NCI-H460 (cell line): ENCODE results near the gene VPS51. TPM values are rescaled to one million over a fixed set of nuclear protein-coding genes. Genes with fewer than 3 reads are reported as not detected.
"Not testable (repeated sequence)": the region's sequence is repeated elsewhere in the genome, so short reads cannot be mapped to it uniquely, and the experiment has no call there.

ENCODE experiments used
- DNase-seq: peaks from one replicate; pipeline ENCODE4 v3.0.0-alpha.2; 2016; ENCODE audit warnings: low read depth; ENCODE audit errors: extremely low read depth
- total RNA-seq: library from RNA; depleted of rRNA; stranded (reverse); fragments of >200 nt; shearing (Covaris generic); gene quantifications from 2 replicates; pipeline ENCODE4 v1.2.3, GENCODE V29; 2014

VPS51 gene
- total RNA-seq, 1 experiment from 2014 or later, result 60.0 TPM

- no peak for DNase-seq
These were observed 36.4 kb downstream of the VPS51 start for GRCh38 chr11:65132238-65132987.

GRCh38 chr11:65132988-65133700, 37.1 kb downstream of the VPS51 start:
- DNase-seq, result no peak

- no peak for DNase-seq
These were observed 37.7 kb downstream of the VPS51 start for GRCh38 chr11:65133724-65134123.

- peak; percentile 76 for DNase-seq
These were observed 38.4 kb downstream of the VPS51 start, which contains the start of gene SYVN1 for GRCh38 chr11:65134240-65134951. Gene SYVN1 (minus strand): TSS chr11:65134519. CDS start chr11:65133601, 918 bp downstream.

GRCh38 chr11:65134952-65135632, 39.1 kb downstream of the VPS51 start:
- peak; percentile 91 for DNase-seq

DNA sequence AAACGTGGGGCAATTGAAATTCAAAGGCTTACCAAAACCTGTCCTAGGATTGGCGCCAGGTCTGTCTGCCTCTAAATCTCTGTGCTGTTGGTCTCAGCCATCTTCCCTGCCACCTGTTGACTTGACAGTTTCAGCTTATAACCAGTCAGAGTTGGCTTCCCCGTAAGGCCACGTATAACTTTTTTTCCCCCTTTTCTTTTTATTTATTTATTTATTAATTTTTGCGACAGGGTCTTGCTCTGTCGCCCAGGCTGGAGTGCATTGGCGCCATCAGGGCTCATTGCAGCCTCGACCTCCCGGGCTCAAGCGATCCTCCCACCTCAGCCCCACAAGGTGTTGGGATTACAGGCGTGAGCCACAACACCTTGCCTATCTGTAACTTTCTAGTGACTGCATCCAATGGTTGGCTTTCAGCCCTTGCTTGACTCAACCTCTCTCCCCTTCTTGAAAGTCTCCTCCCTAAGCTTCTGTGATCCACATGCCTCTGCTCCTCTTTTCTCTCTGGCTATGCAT, 39.7 kb downstream of the VPS51 start:
- DNase-seq, result no peak

DNA sequence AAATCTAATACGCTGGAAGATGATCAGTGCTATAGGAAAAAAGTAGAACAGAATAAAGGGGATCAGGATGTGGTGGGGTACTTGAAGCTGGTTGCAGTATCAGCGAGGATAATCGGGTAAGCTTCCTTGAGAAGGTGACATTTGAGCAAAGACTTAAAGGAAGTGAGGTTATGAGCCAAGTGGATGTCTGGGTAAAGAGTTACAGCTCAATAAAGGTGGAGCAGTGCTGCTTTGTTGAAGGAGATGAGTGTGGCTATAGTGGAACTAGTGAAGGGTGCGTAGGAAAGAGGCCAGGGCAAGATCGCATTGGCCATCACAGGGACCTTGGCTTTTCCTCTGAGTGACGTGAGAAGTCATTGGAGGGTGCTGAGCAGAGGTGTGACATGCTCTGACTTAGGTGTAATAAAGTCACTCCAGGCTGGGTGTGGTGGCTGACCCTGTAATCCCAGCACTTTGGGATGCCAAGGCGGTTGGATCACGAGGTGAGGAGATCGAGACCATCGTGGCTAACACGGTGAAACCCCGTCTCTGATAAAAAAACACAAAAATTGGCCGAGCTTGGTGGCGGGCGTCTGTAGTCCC, 40.6 kb downstream of the VPS51 start:
- DNase-seq, result no peak

- no peak for DNase-seq
These were observed 46.0 kb downstream of the VPS51 start for GRCh38 chr11:65141896-65142494.

DNA sequence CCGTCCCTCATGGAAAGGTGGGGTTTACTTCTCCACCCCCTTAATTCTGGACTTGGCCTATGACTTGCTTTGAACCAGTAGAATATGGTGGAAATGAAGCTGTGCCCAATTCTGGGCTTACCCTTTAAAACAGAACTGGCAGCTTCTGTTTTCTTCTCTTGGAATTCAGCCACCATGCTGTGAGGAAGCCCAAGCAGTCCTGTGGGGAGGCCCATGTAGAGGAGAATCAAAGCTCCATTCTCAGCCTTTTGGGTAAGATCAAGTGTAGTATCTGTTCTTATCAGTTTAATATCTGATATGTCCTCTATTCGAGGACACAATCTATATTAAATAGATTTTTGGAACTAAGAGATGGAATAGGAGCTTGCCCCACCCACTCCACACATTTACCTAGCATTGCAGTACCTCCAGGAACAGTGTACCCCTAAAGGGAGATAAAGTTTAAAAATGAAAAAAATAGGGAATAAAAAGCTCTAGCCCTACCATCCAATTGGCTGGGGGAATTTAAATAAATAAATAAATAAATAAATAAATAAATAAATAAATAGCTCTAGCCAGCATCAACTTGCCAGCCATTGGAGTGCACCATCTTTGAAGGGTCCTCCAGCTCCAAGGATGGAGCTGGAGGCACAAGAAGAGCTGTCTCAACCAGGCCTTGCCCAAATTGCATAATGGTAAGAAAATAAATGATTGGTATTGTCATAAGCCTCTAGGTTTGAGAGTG, 51.5 kb downstream of the VPS51 start:
- no peak for DNase-seq

- DNase-seq, result no peak
These were observed 52.6 kb downstream of the VPS51 start for GRCh38 chr11:65148657-65149056.

DNA sequence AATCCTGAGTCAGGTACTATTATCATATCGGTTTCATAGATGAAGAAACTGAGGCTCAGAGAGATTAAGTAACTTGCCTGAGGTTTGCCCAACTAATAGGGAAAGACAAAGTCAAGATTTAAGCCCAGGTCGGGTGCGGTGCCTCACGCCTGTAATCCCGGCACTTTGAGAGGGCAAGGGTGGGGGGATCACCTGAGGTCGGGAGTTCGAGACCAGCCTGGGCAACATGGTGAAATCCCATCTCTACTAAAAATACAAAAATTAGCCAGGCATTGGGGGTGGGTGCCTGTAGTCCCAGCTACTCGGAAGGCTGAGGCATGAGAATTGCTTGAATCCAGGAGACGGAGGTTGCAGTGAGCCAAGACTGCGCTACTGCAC, 54.1 kb downstream of the VPS51 start:
- DNase-seq, result not testable (repeated sequence)

DNA sequence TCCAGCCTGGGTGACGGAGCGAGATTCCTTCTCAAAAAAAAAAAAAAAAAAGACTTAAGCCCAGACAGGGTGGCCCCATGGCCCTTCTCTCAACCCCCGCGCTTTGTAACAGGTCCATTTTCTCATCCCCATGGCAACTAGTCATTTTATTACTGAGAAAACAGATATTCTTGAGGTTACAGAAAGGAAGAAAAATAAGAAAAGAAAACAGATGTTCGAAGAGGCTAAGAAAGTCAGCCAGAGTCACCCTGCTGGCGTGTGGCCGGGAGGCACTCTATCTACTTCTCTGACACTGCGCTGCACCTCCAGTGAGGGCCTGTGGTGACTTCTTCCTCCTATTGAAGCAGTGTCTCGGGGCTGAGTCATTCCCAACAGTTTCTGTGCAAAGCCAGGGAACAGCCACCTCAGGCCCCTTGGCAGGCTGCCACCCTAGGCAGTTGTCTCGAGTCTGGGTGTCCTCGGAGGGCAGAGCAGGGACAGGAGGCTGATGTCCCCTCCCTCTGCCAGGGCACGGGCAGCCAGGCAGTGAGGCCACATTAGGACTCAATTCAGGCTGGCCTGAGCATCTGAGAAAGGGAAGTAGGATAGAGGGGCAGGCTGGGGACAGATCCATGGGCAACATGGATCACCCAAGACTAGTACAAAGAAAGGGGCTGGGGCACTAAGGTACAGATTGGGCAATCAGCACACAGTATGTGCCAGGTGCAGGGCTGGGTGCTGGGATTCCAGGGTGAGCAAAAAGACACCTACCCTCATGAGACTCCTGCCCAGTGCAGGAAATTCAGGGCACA, 54.7 kb downstream of the VPS51 start:
- DNase-seq, result peak; percentile 58

- no peak for DNase-seq
These were observed 55.4 kb downstream of the VPS51 start for GRCh38 chr11:65151331-65151899.

- DNase-seq, result no peak
These were observed 56.1 kb downstream of the VPS51 start for GRCh38 chr11:65152122-65152521.

DNA sequence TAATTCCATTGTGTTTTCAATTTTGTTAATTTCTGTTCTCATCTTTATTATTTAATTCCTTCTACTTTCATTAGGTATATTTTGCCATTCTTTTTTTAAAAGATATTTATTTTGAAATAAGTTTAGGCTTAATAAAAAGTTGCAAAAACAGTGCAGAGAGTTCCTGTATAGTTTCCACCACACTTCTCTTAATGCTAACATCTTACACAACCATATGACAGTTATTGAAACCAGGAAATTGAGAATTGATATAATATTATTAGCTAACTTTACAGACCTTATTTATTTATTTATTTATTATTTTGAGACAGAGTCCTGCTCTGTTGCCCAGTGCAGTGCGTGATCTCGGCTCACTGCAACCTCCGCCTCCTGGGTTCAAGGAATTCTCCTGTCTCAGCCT, 60.2 kb downstream of the VPS51 start:
- DNase-seq, result no peak

- DNase-seq, result no peak
These were observed 60.9 kb downstream of the VPS51 start for GRCh38 chr11:65156926-65157325.

DNA sequence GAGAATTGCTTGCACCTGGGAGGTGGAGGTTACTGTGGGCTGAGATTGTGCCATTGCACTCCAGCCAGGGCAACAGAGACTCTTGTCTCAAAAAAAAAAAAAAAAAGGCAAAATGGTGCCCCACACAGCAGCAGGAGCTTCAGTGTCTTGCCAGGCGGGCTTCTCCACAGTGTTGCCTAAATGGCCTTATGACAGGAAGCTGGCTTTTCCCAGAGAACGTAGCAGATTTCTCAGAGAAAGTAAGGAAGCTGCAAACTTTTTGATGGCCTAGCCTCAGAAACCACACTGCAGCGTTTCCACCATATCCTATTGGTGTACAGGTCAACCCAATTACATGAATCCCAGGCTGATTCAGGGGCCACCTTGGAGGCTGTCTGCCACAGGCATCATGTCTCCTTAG, 61.3 kb downstream of the VPS51 start:
- DNase-seq, result no peak

GRCh38 chr11:65159012-65159411, 63.0 kb downstream of the VPS51 start:
- no peak for DNase-seq
